Skin epidermis (tissue), 12 donors: ENCODE measurements around the gene PHLDA2.

Experiments
- H3K27ac ChIP-seq, 21 experiments: fragments of 200-600 bp; sonication (generic) in 11 of 21; one replicate each; pipeline ENCODE4 v1.5.0; 2020; ENCODE audit warnings: mild to moderate bottlenecking in 3 of 21, inconsistent platforms in 2 of 21, moderate library complexity in 2 of 21
- H3K4me3 ChIP-seq, 7 experiments: fragments of 200-600 bp; sonication (generic) in 2 of 7; one replicate each; pipeline ENCODE4 v1.5.0; 2020; ENCODE audit warnings: inconsistent platforms in 2 of 7, mild to moderate bottlenecking in 2 of 7, moderate library complexity in 1 of 7

Gene PHLDA2

DNA sequence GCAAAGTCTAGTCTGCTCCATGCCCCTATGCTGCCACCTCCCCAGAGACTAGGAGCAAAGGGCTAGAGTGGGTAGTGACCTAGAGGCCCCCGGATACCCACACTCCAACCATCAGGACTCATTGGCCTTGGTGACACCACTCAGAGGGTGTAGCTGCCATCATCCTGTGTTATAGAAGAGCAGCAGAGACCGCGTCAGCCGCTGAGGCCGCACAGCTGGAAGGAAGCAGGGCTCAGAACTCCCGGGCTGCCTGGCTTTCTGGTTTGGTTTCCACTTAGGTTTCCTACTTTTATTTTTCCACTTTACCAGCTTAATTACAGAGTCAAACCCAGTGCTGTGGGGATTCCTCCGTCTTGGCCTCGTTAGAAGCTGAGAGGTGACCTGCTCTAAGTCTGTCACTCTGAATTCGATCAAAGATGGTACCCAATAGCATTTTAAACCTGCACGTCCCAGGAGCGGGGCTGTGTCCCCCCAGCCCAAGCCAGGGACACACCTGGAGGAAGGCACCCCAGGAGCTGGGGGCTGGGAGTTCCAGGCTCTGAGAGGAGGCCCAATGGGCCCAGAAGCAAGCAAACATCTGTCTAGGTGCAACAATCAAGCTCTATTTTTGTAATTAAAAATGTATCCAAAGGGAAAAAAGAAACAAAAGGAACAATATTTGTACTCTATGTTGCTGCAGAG is 41.6 kb downstream of the PHLDA2 start:
- Histone ChIP-seq H3K27ac (no peak overlapping the region), H3K4me3 (no peak overlapping the region)

DNA sequence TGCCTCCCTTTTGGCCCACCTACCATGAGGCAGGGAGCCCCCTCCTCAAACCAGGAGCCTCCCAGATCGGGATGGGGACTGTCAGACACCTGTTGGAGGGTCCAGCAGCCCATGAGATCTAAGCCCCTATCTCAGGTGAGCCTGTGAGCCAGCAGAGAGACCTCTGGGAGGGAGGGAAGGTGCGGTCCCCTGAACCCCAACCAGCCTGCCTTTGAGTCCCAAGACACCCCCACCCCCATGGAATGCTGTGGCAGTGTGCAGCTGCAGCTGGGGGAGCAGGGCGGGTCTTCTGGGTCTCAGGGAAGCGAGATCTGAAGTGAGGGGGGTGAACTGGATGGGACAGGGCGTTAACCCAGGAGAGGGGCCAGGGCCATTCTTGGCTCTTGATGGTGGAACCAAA is 42.3 kb downstream of the PHLDA2 start:
- Histone ChIP-seq H3K4me3 (no peak overlapping the region), H3K27ac (peak overlapping the region in 1 of 21 experiments; percentile 68)

DNA sequence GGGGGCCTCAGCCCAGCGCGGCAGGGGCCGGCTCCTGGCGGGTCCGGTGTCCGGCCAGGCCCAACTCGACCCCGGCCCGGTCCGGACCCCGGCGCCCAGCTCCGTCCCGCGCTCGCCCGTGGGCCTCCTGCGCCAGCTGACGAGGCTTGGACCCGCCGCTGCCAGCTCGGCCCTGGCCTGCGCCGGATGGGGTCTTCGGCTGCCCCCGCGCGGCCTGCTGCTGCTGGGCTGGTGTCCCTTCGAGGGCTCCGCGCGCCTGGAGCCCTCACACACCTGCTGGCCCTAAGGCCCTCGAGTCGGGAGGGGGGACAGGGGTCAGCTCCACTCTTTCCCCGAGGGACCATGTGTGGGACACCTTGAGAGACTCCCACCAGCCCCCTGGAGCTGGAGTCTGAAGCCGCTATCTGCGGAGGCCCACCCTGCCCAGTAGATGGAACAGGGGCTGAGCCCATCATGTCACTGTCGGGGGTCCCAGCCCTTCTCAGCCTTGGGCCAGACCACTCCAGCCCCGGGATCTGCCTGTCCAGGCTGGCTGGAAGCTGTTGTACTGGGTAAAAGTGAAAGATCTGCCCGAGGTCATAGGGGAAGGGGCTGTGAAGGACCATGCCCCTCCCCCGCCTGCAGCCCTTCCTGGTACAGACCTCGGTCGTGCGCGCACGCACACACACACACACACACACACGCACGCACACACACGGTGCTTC is 42.9 kb downstream of the PHLDA2 start:
- peak overlapping the region; percentile 37 to 80 (median 59) for H3K4me3 ChIP-seq
- H3K27ac ChIP-seq: peak overlapping the region in 7 of 21 experiments; percentile 1 to 69 (median 34)

DNA sequence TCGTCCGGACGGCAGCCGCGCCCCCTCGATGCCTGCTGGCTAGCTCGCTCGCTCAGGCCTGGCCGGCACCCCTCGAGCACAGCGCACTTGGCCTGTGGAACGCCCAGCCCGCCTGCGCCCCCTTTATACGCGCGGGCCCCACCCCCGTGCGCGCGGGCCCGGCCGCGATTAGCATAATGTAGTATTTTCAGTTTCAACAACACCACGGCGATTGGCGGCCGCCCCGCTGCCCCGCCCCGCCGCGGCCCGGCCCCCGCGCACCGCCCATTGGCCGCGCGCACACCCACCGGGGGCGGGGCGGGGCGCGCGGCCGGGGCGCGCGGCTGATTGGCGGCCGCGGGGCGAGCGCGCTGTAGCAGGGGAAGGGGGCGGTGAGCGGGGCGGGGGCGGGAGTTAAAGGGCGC is 43.5 kb downstream of the PHLDA2 start, which contains the start of gene CDKN1C:
Gene CDKN1C, minus strand, starts transcription at position 98 of the 404 bp plus-strand sequence. CDS start 319 bp downstream, outside the sequence.
- peak within 1 kb of the TSS in 20 of 21 experiments; percentile 36 to 90 (median 74) for H3K27ac ChIP-seq
- H3K4me3 ChIP-seq: peak within 1 kb of the TSS; percentile 41 to 80 (median 59)

DNA sequence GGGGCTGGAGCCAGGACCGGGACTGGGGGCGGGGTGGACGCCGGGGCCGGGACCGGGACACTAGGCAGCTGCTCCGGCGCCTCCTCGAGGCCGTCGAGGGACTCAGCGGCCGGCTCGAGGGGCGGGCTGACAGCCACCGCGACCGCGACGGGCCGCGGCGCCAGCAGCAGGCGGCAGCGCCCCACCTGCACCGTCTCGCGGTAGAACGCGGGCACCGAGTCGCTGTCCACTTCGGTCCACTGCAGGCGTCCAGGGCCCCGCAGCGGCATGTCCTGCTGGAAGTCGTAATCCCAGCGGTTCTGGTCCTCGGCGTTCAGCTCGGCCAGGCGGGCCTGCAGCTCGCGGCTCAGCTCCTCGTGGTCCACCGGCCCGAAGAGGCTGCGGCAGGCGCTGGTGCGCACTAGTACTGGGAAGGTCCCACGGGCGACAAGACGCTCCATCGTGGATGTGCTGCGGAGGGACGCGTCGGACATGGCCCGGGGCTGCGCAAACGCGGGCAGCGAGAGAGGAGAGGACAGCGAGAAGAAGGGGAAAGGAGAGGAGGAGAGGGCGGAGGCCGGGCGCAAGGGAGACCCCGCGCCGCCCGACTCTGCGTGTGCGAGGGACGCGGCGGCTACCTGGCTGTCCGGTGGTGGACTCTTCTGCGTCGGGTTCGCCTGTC is 44.1 kb downstream of the PHLDA2 start:
- Histone ChIP-seq H3K4me3 (peak overlapping the region; percentile 37 to 80 (median 59)), H3K27ac (peak overlapping the region in 12 of 21 experiments; percentile 2 to 83 (median 34))

DNA sequence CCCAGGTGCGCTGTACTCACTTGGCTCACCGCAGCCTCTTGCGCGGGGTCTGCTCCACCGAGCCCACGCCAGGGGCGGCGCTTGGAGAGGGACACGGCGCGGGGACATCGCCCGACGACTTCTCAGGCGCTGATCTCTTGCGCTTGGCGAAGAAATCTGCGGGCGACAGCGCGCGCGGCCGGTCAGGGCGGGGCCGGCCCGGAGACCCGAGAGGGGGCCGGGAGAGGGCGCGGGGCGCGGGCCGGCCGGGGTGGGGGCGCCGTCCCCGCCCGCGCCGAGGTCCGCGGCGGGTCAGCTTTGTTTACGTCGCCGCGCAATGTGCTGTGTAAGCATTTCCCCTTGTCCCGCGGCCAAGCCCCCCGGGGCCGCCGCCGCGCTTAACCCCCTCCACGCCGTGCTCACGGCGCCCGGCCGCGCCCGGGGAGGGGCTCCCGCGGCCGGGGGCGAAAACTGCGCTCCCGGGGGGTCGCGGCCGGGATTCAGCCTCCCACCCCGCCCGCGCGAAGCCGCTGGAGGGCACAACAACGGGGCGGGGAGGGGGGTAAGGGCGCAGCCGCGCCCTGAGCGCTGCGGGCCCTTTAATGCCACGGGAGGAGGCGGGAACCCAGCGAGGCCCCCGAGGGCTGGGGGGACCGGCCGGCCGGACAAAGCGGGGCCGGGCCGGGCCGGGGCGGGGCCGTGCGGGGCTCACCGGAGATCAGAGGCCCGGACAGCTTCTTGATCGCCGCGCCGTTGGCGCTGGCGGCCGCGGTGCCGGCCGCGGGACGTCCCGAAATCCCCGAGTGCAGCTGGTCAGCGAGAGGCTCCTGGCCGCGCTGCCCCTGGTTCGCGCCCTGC is 45.0 kb downstream of the PHLDA2 start:
- H3K4me3 ChIP-seq: peak overlapping the region; percentile 41 to 80 (median 59)
- peak overlapping the region; percentile 36 to 90 (median 73) for H3K27ac ChIP-seq

DNA sequence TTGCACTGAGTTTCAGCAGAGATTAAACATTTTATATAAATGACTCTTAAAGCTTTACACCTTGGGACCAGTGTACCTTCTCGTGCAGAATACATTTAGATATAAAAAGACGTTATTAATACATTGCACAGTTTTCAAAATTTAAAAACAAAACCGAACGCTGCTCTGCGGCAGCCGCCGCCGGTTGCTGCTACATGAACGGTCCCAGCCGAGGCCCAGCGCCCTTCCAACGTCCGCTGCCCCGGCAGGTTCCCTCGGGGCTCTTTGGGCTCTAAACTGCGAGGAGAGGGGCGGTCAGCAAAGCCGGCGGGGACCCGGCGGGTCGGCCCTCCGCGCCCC is 45.6 kb downstream of the PHLDA2 start:
- Histone ChIP-seq H3K27ac (peak overlapping the region in 13 of 21 experiments; percentile 36 to 90 (median 76)), H3K4me3 (peak overlapping the region; percentile 41 to 80 (median 59))

DNA sequence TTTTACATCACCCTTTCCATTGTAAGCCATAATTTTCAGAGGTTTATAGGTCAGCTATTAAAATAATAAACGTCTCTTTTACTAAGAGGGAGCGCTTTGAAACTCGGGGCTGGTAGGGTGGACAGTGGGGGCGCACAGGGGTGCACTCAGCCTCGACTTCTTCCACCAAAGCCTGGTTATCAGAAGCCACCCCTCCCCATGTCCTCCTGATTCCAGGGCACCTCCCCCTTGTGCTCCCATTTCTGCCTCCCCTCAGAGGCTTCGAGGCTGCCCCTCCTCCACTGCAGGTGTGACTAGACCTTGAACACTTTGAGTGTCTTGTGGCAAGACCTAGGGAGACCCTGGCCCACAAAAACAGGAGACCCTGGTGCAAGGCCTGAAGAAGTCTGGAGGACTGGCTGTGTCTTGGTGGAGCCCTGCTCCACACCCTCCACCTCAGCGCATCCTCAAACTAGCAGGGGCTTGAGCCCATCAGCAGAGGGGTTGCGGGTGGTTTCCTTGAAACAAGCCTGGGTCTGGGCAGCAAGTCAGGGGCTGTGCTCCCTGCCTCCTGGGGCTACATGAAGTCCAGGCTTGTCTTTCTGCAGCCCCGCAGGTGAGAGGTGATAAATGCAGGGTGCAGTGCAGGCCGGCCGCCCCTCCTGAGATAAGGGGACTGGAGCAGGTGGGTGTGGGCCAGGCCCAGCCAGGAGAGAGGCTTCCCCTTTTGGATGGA is 46.7 kb downstream of the PHLDA2 start:
- H3K4me3 ChIP-seq: no peak overlapping the region
- no peak overlapping the region for H3K27ac ChIP-seq

DNA sequence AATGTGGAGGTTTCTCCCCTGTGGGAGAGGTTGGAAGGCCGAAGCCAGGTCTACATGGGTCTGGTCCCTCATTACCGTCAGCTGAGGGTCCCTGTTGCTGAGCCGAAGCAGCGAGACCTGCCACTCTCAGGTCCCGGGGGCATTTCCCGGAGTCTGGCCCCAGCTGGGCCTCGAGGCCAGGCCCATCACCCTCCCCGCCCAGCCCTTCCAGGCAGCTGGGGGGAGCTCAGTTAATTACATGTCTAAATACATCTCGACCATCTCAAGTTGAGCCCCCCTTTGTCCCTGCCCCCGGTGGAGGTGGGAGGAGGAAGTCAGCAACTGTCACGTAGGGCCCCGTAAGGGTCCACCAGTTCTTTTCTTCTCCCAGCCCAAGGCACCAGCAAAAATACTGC is 47.2 kb downstream of the PHLDA2 start:
- Histone ChIP-seq H3K4me3 (no peak overlapping the region), H3K27ac (no peak overlapping the region)

DNA sequence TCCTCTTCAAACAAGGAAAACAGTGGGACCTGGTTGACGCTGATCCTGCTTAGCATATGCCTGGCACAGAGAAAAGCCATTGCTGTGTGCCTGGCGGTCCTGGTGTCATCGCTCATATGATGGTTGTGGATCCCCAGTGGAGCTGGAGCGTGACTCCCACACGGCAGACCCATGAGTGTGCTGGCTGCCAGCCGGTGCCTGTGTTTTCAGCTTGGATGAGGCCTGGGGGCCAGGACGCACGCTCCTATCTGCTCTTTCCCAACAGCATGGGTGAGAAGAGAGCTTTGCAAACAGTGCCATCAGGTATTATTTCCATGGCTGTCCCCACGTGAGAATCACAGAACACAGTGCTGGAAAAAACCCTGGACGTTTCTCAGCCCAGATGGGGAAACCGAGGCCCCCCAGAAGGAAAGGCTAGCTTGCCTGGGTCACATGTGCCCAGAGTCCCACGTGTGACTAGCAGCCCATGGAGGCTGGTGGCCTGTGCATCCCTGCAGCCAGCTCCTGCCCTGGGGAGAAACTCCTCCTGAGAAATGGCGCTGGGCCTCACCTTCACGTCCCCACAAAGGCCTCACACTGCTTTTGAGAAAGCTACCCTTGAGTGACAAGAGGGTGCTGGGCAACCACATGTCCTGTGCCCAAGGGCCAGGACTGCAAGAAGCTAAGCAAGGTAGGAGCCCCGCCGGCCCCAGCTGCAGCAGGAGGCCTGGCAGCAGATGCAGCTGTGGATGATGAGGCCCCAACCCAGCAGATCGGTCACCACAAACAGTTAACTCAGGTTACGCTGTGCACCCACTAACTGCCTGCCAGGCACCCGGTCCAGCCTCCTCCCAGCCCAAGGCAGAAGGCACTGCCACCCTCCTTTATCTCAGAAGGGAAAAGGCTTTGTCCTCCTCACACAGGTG is 47.9 kb downstream of the PHLDA2 start:
- Histone ChIP-seq H3K27ac (no peak overlapping the region), H3K4me3 (no peak overlapping the region)

DNA sequence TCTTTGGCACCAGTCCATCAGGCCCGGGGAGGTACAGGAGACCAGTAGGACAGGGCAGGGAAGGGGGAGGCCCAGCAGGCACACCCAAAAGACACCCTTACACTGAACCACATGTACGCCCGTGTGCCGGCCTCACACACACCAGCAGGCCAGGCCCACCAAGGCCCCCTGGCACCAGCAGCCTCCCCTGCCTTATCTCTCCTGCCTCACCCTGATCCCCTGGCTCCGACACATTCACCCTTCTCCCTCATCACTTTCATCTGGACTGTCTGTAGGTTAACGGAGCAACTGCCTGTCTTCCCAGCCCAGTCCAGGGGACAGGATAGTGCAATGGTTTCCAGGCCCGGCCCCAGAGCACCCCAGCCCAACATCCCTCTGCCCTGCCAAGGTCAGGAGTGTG is 48.6 kb downstream of the PHLDA2 start:
- no peak overlapping the region for H3K27ac ChIP-seq
- H3K4me3 ChIP-seq: no peak overlapping the region

DNA sequence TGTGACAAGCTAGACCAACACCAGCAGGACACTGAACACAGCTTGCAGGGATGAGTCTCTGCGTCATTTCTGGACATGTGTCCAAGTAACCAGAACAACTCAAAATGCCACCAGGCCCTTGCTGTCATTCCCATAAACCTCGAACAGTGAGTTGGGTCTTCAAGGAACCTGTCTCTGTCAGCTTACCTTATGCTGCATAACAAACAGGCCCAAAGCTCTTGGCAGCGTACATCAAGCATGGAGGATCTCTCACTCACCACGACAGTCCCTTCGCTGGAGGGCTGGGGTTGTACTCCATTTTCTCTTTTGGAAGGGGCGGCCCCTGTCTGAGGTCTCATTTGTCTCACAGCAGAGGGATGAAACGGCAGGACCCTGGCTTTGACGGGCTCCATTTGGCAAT is 50.4 kb downstream of the PHLDA2 start:
- H3K4me3 ChIP-seq: no peak overlapping the region
- H3K27ac ChIP-seq: no peak overlapping the region
